COR-L47 (cell line): Measurements from ENCODE around the gene CHSY3.
"Not testable (repeated sequence)": the region's sequence is repeated elsewhere in the genome, so short reads cannot be mapped to it uniquely, and the experiment has no call there.

Experiments used
- DNase-seq: peaks from one replicate; lab custom pipeline; 2025; lab: John Stamatoyannopoulos, UW

The CHSY3 gene

GRCh38 chr5:130164966-130165365 is 260.7 kb downstream of the CHSY3 start:
- DNase-seq, result no peak

GRCh38 chr5:130166839-130167490 is 262.7 kb downstream of the CHSY3 start:
- DNase-seq, result no peak

DNA sequence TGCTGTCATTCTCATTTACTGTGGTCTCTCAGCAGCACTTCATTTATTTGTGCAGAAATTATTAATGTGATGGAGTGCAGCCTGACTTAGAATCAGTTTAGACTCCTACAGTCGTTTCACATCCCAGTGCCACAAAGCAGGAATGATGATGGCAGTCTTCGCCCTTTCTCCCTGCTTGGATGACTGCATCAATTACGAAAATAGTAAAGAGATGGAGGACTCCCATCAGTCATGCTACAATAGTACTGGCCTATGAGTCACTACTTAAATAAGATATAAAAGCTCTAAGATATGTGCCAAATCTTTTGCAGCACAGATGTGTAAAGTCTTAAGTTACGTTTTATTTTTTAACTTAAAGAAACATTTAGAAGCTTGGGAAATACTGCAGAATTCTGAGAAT is 263.9 kb downstream of the CHSY3 start:
- DNase-seq, result no peak

DNA sequence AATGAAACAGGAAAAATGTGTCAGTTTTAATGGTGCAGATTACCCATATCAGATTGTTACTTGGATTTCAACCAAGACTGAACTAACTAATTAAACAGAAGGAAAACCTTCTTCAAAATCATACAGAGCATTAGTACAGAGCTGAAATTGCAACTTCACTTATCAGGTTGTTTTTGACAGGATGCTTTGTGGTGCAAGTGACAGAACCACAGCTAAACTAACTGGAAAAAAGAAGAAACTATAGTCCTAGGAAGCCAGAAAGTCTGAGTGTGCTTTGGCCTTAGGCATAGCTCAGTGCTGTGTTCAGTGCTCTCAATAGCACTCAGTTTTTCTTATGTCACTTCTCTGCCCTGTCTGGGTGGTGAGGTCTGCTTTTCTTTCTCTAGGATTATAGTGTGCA is 267.4 kb downstream of the CHSY3 start:
- no peak for DNase-seq

DNA sequence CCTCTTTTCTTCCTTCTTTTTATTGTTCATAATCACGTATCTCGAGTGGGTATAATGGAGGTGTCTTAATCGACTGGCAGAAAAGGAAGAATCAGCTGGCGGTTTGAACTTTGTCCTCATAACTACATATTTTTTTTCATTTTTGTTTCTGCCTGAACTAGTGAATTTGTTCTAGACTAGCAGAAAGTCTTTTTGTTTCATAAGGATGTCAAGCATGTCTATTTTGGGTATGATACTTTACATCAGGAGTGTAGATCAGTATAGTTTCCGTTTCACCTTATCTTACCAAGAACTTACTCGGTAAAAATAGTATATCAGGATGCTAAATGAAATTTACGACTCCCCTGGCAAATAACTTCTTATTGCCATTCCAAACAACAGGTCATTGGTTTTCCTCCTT is 278.9 kb downstream of the CHSY3 start:
- DNase-seq, result no peak

- no peak for DNase-seq
Measured at GRCh38 chr5:130189961-130190360, 285.7 kb downstream of the CHSY3 start.

- no peak for DNase-seq
Measured at GRCh38 chr5:130198927-130199326, 294.7 kb downstream of the CHSY3 start.

DNA sequence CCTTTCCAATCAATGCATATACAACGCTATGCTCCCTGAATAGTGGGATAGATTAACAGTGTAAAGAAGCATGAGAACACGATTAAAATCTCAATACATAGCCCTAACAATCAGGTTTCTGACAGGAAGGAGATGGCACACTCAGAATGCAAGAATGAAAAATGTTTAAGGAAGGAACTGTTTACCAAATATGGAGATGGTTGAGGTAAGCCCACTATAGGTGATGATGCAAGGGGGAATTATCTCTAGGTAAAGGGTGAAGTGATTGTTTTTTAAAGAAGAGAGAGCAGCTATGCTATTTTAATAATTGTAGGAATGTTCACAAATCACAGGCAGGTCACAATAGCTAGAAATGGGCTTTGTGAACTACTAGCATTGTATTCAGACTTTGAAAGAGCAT is 302.4 kb downstream of the CHSY3 start:
- DNase-seq, result no peak

DNA sequence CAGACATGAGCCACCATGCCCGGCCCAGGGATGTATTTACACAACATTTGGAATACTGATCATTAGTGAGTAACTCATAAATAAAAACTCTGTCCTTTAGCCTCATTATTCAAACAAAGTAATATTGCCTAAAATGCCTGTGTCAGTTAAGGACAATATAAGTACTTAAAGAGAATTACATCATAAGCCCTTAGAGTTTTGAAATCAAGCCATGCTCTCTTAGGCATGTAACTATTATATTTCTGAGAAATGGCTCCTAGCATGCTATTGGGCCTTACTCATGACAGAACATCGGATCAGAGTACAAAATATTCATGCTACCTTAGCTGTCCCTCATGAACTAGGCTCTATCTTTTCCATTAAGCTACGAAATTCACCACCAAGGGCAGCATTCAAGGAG is 309.3 kb downstream of the CHSY3 start:
- DNase-seq, result no peak

DNA sequence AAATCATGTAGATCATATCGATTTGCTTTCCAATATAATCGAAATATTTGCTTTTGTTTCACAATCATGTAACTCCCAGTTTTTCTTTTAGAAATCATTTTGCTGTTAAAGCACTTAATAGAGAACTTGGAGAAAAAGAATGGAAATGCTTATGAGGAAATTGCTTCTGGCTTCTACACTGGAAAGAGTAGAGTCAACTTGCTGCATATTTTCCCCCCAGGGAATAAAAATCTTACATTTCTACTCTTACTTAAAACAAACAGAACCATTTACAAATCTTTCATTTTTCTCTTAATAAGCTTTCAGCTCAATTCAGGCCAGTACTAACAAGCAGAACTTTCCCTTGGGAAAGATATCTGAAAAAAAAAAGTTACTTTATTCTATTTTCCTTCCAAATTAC is 312.0 kb downstream of the CHSY3 start:
- DNase-seq, result no peak

DNA sequence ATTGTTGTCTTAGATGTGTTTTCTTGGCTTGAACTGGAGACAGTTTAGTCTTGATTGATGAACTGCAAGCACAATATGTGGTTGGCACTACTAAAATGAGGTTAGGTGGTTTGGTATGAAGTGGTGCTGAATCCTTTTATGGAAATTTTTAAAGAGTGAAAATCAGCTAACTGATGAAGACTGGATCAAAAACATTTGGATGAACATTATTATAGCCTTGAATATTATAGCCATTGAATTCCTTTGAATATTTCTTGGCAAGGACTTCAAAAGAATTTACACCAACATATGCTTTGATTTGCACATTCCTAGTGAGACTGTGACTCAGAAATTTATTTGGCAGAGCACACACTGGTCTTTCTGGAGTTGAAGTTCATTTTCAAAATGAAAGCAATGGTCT is 318.3 kb downstream of the CHSY3 start:
- no peak for DNase-seq

DNA sequence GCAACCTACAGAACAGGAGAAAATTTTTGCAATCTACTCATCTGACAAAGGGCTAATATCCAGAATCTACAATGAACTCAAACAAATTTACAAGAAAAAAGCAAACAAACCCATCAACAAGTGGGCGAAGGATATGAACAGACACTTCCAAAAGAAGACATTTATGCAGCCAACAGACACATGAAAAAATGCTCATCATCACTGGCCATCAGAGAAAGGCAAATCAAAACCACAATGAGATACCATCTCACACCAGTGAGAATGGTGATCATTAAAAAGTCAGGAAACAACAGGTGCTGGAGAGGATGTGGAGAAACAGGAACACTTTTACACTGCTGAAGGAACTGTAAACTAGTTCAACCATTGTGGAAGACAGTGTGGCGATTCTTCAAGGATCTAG is 322.3 kb downstream of the CHSY3 start:
- not testable (repeated sequence) for DNase-seq

GRCh38 chr5:130227699-130228098 is 323.4 kb downstream of the CHSY3 start:
- no peak for DNase-seq

GRCh38 chr5:130231786-130232185 is 327.5 kb downstream of the CHSY3 start:
- no peak for DNase-seq

DNA sequence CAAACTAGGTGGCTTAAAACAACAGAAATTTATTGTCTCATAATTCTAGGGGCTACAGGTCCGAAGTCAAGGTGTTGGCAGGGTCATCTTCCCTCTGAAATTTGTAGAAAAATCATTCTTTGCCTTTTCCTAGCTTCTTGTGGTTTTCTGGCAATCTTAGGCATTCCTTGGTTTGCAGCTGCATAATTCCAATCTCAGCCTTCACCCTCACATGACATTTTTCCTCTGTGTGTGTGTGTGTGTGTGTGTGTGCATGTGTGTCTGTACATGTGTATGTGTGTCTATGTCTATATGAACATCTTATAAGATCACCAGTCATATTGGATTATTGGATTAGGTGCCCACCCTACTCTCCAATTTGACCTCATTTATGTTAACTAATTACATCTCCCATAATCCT is 330.6 kb downstream of the CHSY3 start:
- DNase-seq, result no peak
